Mesendoderm (in vitro differentiated cells): ENCODE results near the gene TCP10L.
A peak's percentile ranks its signal among the peaks of the same experiment; 100 is the strongest.

Source experiments
- DNase-seq: peaks from one replicate; pipeline ENCODE4 v3.0.0; 2013
- H2AK5ac ChIP-seq: 2 replicates; pipeline ENCODE4 v1.6.1; 2013; ENCODE audit warnings: low read length, inconsistent platforms
- H2BK120ac ChIP-seq: 2 replicates; pipeline ENCODE4 v1.6.1; 2013; ENCODE audit warnings: low read depth, mild to moderate bottlenecking, low read length, moderate library complexity, mixed read lengths
- H2BK15ac ChIP-seq: replicated peaks from 2 replicates; pipeline ENCODE4 v1.6.1; 2013; ENCODE audit warnings: low read depth, mild to moderate bottlenecking, moderate library complexity
- H2BK5ac ChIP-seq: 2 replicates; pipeline ENCODE4 v1.6.1; 2013; ENCODE audit warnings: low read length, inconsistent platforms
- H3K18ac ChIP-seq: 2 replicates; pipeline ENCODE4 v1.6.1; 2013; ENCODE audit warnings: mild to moderate bottlenecking, low read length, mixed read lengths
- H3K23ac ChIP-seq: one replicate; pipeline ENCODE4 v1.6.1; 2013; ENCODE audit warnings: low read length
- H3K27ac ChIP-seq: 2 replicates; pipeline ENCODE4 v1.5.1; 2013; ENCODE audit warnings: low read depth, mild to moderate bottlenecking, inconsistent platforms, low read length, moderate library complexity
- H3K27me3 ChIP-seq: 2 replicates; pipeline ENCODE4 v1.6.1; 2013; ENCODE audit warnings: low read length, control low read depth, mild to moderate bottlenecking, inconsistent platforms; ENCODE audit not compliant: insufficient read depth, poor library complexity
- H3K36me3 ChIP-seq: 2 replicates; pipeline ENCODE4 v1.6.1; 2013; ENCODE audit warnings: low read length, inconsistent platforms; ENCODE audit not compliant: control insufficient read depth, insufficient read depth
- H3K4ac ChIP-seq: one replicate; pipeline ENCODE4 v1.6.1; 2013; ENCODE audit warnings: low read depth, mild to moderate bottlenecking, low read length, moderate library complexity
- H3K4me1 ChIP-seq: 2 replicates; pipeline ENCODE4 v1.6.1; 2013; ENCODE audit warnings: low read depth, low read length, inconsistent platforms; ENCODE audit not compliant: control insufficient read depth
- H3K4me2 ChIP-seq: 2 replicates; pipeline ENCODE4 v1.6.1; 2013; ENCODE audit warnings: low read length
- H3K4me3 ChIP-seq: 2 replicates; pipeline ENCODE4 v1.5.1; 2013; ENCODE audit warnings: mild to moderate bottlenecking, low read length
- H3K56ac ChIP-seq: one replicate; pipeline ENCODE4 v1.6.1; 2013; ENCODE audit warnings: low read length
- H3K79me1 ChIP-seq: 2 replicates; pipeline ENCODE4 v1.6.1; 2013; ENCODE audit warnings: low read length, inconsistent platforms
- H3K79me2 ChIP-seq: 2 replicates; pipeline ENCODE4 v1.6.1; 2013; ENCODE audit warnings: mild to moderate bottlenecking, low read length; ENCODE audit not compliant: control insufficient read depth, insufficient read depth
- H3K9ac ChIP-seq: 2 replicates; pipeline ENCODE4 v1.6.1; 2013; ENCODE audit warnings: low read length, inconsistent platforms
- H4K5ac ChIP-seq: one replicate; pipeline ENCODE4 v1.6.1; 2013; ENCODE audit warnings: low read length
- H4K8ac ChIP-seq: one replicate; pipeline ENCODE4 v1.6.1; 2013; ENCODE audit warnings: low read depth, mild to moderate bottlenecking, control low read depth, low read length, moderate library complexity
- WGBS: extraction: QIAGEN DNeasy Blood & Tissue Kit; methylation state at CpG from one replicate; pipeline ENCODE4 v1.1.7; 2013; ENCODE audit warnings: low lambda C conversion rate, missing lambda C conversion rate; ENCODE audit not compliant: insufficient coverage; ENCODE audit errors: extremely low coverage; 5-methylcytosine and 5-hydroxymethylcytosine counted together

TCP10L gene

GRCh38 chr21:32574946-32575925 lies 10.1 kb downstream of the TCP10L start:
- Histone ChIP-seq H3K27me3 (no peaks in the 10 kb centered on the region), H3K4me3 (no peak overlapping the region), H3K4me2 (no peak overlapping the region), H3K18ac (no peak overlapping the region), H3K23ac (no peak overlapping the region), H2AK5ac (no peak overlapping the region), H2BK15ac (no peak overlapping the region), H4K8ac (no peak overlapping the region), H2BK120ac (no peak overlapping the region), H3K4me1 (no peaks in the 10 kb centered on the region), H3K4ac (no peak overlapping the region), H3K9ac (no peak overlapping the region), H3K27ac (no peak overlapping the region), H4K5ac (no peak overlapping the region), H3K79me1 (no peaks in the 10 kb centered on the region), H3K36me3 (no peaks in the 10 kb centered on the region), H3K56ac (no peak overlapping the region), H3K79me2 (no peaks in the 10 kb centered on the region), H2BK5ac (no peak overlapping the region)
- WGBS: no CpG with 5 or more reads among the region's 26 CpGs
- no peak for DNase-seq

DNA sequence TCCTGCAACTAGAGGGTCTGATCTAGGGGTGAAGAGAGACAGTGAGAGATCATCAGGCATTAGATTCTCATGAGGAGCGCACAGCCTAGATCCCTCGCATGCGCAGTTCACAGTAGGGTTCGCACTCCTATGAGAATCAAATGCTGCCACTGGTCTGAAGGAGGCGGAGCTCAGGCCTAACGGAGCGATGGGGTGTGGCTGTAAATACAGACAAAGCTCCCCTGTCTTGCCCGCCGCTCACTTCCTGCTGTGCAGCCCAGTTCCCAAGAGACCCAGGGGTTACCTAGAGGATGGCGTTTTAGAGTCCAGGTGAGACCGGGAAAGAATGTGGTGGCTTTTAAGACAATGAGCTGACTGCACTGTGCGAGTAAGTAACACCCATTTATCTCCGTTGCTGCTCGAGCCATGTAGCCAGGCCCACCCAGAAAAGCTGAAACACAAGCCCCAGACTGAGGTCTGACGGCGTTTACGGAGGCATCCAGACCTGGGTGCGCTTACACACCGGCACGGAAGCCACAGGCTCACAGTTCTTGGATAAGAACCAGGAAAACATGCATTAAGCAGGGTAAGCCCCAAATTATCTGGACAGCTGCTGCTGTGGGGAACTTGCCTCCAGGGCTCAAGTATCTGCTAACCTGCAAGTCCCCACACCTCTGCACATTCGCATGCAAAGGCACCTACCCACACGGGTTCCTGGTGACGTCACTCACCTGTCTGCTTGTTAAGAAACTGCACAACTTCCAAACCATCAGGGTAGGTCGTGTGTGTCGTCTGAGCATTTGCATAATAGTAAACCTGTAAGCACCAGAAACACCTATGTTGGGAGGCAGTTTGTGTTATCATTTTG lies 12.5 kb downstream of the TCP10L start:
- H3K27ac ChIP-seq: no peak overlapping the region
- H3K23ac ChIP-seq: no peak overlapping the region
- no peak overlapping the region for H2BK5ac ChIP-seq
- H3K79me1 ChIP-seq: no peaks in the 10 kb centered on the region
- H4K8ac ChIP-seq: no peak overlapping the region
- H3K36me3 ChIP-seq: no peaks in the 10 kb centered on the region
- H3K4me3 ChIP-seq: no peak overlapping the region
- no peaks in the 10 kb centered on the region for H3K27me3 ChIP-seq
- no peak overlapping the region for H3K9ac ChIP-seq
- H3K4ac ChIP-seq: no peak overlapping the region
- H4K5ac ChIP-seq: no peak overlapping the region
- H3K79me2 ChIP-seq: no peaks in the 10 kb centered on the region
- no peak overlapping the region for H3K4me2 ChIP-seq
- H2AK5ac ChIP-seq: no peak overlapping the region
- no peak for DNase-seq
- H3K4me1 ChIP-seq: no peaks in the 10 kb centered on the region
- WGBS: no CpG with 5 or more reads among the region's 25 CpGs
- no peak overlapping the region for H3K56ac ChIP-seq
- no peak overlapping the region for H3K18ac ChIP-seq
- H2BK15ac ChIP-seq: no peak overlapping the region
- H2BK120ac ChIP-seq: no peak overlapping the region

DNA sequence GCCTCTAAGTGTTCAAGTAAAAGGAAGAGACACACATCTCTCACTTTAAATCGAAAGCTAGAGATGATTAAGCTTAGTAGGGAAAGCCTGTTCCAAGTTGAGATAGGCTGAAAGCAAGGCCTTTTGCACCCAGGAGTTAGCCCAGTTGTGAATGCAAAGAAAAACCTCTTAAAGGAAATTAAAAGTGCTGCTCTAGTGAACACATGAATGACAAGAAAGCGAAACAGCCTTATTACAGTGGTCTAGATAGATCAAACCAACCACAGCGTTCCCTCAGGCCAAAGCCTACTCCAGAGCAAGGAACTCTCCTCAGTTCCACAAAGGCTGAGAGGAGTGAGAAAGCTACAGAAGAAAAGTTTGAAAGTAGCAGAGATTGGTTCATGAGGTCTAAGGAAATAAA lies 14.9 kb downstream of the TCP10L start:
- DNase-seq: no peak
- H3K4me1 ChIP-seq: no peaks in the 10 kb centered on the region
- H3K36me3 ChIP-seq: no peaks in the 10 kb centered on the region
- H2BK5ac ChIP-seq: no peak overlapping the region
- no peaks in the 10 kb centered on the region for H3K79me2 ChIP-seq
- no peak overlapping the region for H2AK5ac ChIP-seq
- no peak overlapping the region for H3K4me2 ChIP-seq
- H3K27ac ChIP-seq: no peak overlapping the region
- no peak overlapping the region for H3K18ac ChIP-seq
- no peak overlapping the region for H3K9ac ChIP-seq
- no peaks in the 10 kb centered on the region for H3K27me3 ChIP-seq
- no CpG with 5 or more reads among the region's 3 CpGs for WGBS
- no peak overlapping the region for H3K4ac ChIP-seq
- H2BK120ac ChIP-seq: no peak overlapping the region
- no peaks in the 10 kb centered on the region for H3K79me1 ChIP-seq
- no peak overlapping the region for H2BK15ac ChIP-seq
- H4K8ac ChIP-seq: no peak overlapping the region
- H4K5ac ChIP-seq: no peak overlapping the region
- H3K4me3 ChIP-seq: no peak overlapping the region
- H3K23ac ChIP-seq: no peak overlapping the region
- H3K56ac ChIP-seq: no peak overlapping the region

DNA sequence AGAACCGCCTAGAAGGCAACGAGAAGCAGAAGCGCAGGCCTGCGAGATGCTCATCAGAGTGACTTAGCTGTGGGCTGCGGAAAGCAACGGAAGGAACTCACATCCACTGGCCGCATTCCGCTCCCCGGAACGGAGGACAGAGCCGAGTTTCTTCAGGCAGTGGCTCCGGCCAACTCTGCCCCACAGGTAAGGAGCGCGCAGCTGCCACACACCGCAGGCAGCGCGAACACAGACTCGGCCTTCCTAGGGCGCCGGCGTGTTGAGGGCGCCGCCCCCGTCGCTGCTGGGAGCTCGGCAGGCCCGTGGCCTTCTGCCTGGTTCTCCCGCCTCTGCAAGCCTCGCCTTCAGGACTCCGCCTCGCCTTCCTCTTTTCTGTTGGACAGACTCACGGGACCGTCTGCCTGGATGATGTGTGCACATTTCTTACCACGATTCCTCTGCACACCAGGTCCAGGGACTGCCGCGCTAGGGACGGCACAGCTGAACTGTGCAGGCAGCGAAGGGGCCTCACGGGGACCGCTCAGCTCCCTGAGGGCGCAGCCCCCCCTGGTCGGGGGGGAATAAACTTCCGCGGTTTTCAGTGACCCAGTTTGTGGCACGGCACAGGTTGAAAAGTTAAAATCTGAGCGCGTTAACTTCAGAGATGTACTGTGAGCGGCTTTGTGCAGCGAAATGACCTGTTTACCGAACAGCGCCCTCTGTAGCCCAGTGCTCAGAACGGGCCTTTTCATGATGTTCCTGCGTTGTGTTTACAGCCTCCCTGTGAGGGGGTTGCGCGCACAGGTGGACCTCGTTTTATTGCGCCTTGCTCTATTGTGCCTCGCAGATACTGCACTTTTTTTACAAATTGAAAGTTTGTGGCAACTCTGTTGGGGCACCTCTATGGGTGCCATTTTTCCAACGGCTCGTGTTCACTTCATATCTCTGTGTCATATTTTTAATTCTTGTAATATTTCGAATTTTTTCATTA lies 15.8 kb downstream of the TCP10L start:
- peak; percentile 84 for DNase-seq
- Histone ChIP-seq H3K23ac (no peak overlapping the region), H3K79me1 (no peaks in the 10 kb centered on the region), H4K5ac (no peak overlapping the region), H3K4ac (no peak overlapping the region), H3K36me3 (no peaks in the 10 kb centered on the region), H4K8ac (no peak overlapping the region), H3K18ac (peak overlapping the region; percentile 51), H3K56ac (peak overlapping the region; percentile 74), H2BK15ac (no peak overlapping the region), H2BK5ac (no peak overlapping the region), H3K27me3 (no peaks in the 10 kb centered on the region), H3K4me2 (peak overlapping the region; percentile 39), H2AK5ac (no peak overlapping the region), H2BK120ac (no peak overlapping the region), H3K4me1 (no peaks in the 10 kb centered on the region), H3K9ac (peak overlapping the region; percentile 49), H3K4me3 (peak overlapping the region; percentile 27), H3K79me2 (no peaks in the 10 kb centered on the region), H3K27ac (no peak overlapping the region)
- WGBS: no CpG with 5 or more reads among the region's 61 CpGs

- H4K8ac ChIP-seq: no peak overlapping the region
- no peak overlapping the region for H4K5ac ChIP-seq
- H3K9ac ChIP-seq: no peak overlapping the region
- no peak overlapping the region for H3K23ac ChIP-seq
- no peak overlapping the region for H2AK5ac ChIP-seq
- H3K79me2 ChIP-seq: no peaks in the 10 kb centered on the region
- no peak overlapping the region for H2BK5ac ChIP-seq
- H3K4ac ChIP-seq: no peak overlapping the region
- H3K18ac ChIP-seq: no peak overlapping the region
- H3K4me2 ChIP-seq: no peak overlapping the region
- no CpG with 5 or more reads among the region's 8 CpGs for WGBS
- H3K4me3 ChIP-seq: no peak overlapping the region
- H2BK15ac ChIP-seq: no peak overlapping the region
- no peak overlapping the region for H3K27ac ChIP-seq
- no peaks in the 10 kb centered on the region for H3K79me1 ChIP-seq
- H3K4me1 ChIP-seq: no peaks in the 10 kb centered on the region
- no peak overlapping the region for H3K56ac ChIP-seq
- no peaks in the 10 kb centered on the region for H3K36me3 ChIP-seq
- no peak for DNase-seq
- H2BK120ac ChIP-seq: no peak overlapping the region
- no peaks in the 10 kb centered on the region for H3K27me3 ChIP-seq
Measured at GRCh38 chr21:32567626-32568025, 17.7 kb downstream of the TCP10L start.
